K562 (cell line): ENCODE results near the gene HTT-AS. TPM values are rescaled to one million over a fixed set of nuclear protein-coding genes. Genes with fewer than 3 reads are reported as not detected.

Experiments used
- ATAC-seq: fragments of 200-7000 bp; cut with Tn5 transposase; 3 replicates; pipeline ENCODE4 v1.9.1; 2020; ENCODE audit warnings: moderate library complexity
- BruUV-seq: library from RNA; stranded (reverse); fragments of 400-500 nt; replicated peaks from 2 replicates; lab custom pipeline; 2021; lab: Mats Ljungman, UMichigan
- CTCF ChIA-PET: fragments of 300-600 bp; formaldehyde crosslinking; extraction: SDS; loops from one replicate; lab custom pipeline; 2021; ENCODE audit warnings: low intra/inter-chr PET ratio; lab: Yijun Ruan, JAX
- POLR2A ChIA-PET: fragments of 300-600, 350-650 bp; sonication (Branson Sonifier 250); formaldehyde crosslinking; extraction: SDS; loops from one replicate; lab custom pipeline; 2021; ENCODE audit warnings: antibody characterized with exemption, inconsistent platforms; lab: Yijun Ruan, JAX
- DNase-seq, 4 experiments: peaks; one replicate each; pipeline versions ENCODE4 v3.0.0 to v3.0.0-alpha.2; 2011 to 2018; ENCODE audit warnings: low spot score in 3 of 4, mixed read lengths in 3 of 4; ENCODE audit errors: extremely low read depth in 1 of 4
- FAIRE-seq: peaks from 2 replicates; lab custom pipeline; 2011; peaks lifted over from hg19 to GRCh38; lab: Jason Lieb, UNC
- H2AFZ ChIP-seq: 2 replicates; pipeline ENCODE4 v1.6.0; 2011; ENCODE audit warnings: low read depth, low read length, control low read depth, inconsistent platforms
- H3K27ac ChIP-seq: fragments of 200-600 bp; 3 replicates; pipeline ENCODE4 v1.8.0; 2011; ENCODE audit warnings: low read depth, mild to moderate bottlenecking, control low read depth, inconsistent platforms, low read length, moderate library complexity, mixed read lengths; ENCODE audit errors: extremely low read depth
- H3K27me3 ChIP-seq, 2 experiments: fragments of 300-600 bp in 1 of 2; 2 replicates in 1 of 2; 3 replicates in 1 of 2; pipeline versions ENCODE4 v1.6.0 to v1.8.0; 2011; ENCODE audit warnings: inconsistent platforms in 2 of 2, low read length in 2 of 2, mild to moderate bottlenecking in 1 of 2, mixed read lengths in 1 of 2, moderate library complexity in 1 of 2; ENCODE audit not compliant: control insufficient read depth in 2 of 2, insufficient read depth in 2 of 2
- H3K36me3 ChIP-seq: fragments of 300-600 bp; 3 replicates; pipeline ENCODE4 v1.8.0; 2011; ENCODE audit warnings: mild to moderate bottlenecking, low read length, inconsistent platforms; ENCODE audit not compliant: control insufficient read depth, insufficient read depth
- H3K4me1 ChIP-seq, 2 experiments: fragments of 200-600 bp in 1 of 2; replicated peaks in 1 of 2; 2 replicates in 1 of 2; 3 replicates in 1 of 2; pipeline versions ENCODE4 v1.5.1 to v1.8.0; 2011; ENCODE audit warnings: inconsistent platforms in 2 of 2, low read length in 2 of 2, mild to moderate bottlenecking in 1 of 2, mixed read lengths in 1 of 2, moderate library complexity in 1 of 2; ENCODE audit not compliant: control insufficient read depth in 2 of 2, insufficient read depth in 2 of 2
- H3K4me2 ChIP-seq: 2 replicates; pipeline ENCODE4 v1.6.1; 2011; ENCODE audit warnings: low read length, control low read depth, inconsistent platforms, mixed read lengths; ENCODE audit not compliant: insufficient read depth
- H3K4me3 ChIP-seq: fragments of 200-600 bp; sonication (generic), shearing (Covaris generic); 2 replicates; pipeline ENCODE4 v1.5.1; 2016; ENCODE audit warnings: control low read depth, inconsistent platforms
- H3K79me2 ChIP-seq: fragments of 200-600 bp; 3 replicates; pipeline ENCODE4 v1.8.0; 2011; ENCODE audit warnings: low read length, inconsistent platforms; ENCODE audit not compliant: control insufficient read depth, insufficient read depth
- H3K9ac ChIP-seq, 2 experiments: 2 replicates each; pipeline versions ENCODE4 v1.6.0 to v1.6.1; 2011; ENCODE audit warnings: low read depth in 2 of 2, low read length in 2 of 2, control low read depth in 1 of 2, inconsistent platforms in 1 of 2, mild to moderate bottlenecking in 1 of 2, mixed read lengths in 1 of 2; ENCODE audit not compliant: insufficient read depth in 1 of 2
- H3K9me1 ChIP-seq: one replicate; pipeline ENCODE4 v1.6.0; 2011; ENCODE audit warnings: inconsistent platforms, mild to moderate bottlenecking, low read length, moderate library complexity; ENCODE audit not compliant: control insufficient read depth, insufficient read depth
- H3K9me3 ChIP-seq: replicated peaks from 2 replicates; pipeline ENCODE4 v1.5.1; 2011; ENCODE audit warnings: low read depth, low read length, inconsistent platforms; ENCODE audit not compliant: control insufficient read depth, insufficient read depth
- H4K20me1 ChIP-seq: replicated peaks from 2 replicates; pipeline ENCODE4 v1.6.1; 2011; ENCODE audit warnings: low read length, inconsistent platforms, mixed read lengths; ENCODE audit not compliant: control insufficient read depth, insufficient read depth
- ELF1 ChIP-seq: fragments of 200-800 bp; sonication (Bioruptor generic); IDR thresholded peaks from 2 replicates; pipeline ENCODE4 v1.6.1; 2016; ENCODE audit warnings: missing genetic modification characterization, missing compliant biosample characterization
- HDAC8 ChIP-seq: fragments of 450-650 bp; IDR thresholded peaks from 2 replicates; pipeline ENCODE4 v1.6.1; 2016; ENCODE audit warnings: mild to moderate bottlenecking, missing genetic modification characterization, moderate library complexity, missing compliant biosample characterization
- HNRNPL ChIP-seq: fragments of 200-400 bp; formaldehyde crosslinking; IDR thresholded peaks from 2 replicates; pipeline ENCODE4 v1.6.1; 2017; ENCODE audit warnings: low read depth, mild to moderate bottlenecking, low read length
- KAT8 ChIP-seq: fragments of 450-650 bp; IDR thresholded peaks from 2 replicates; pipeline ENCODE4 v1.6.1; 2016; ENCODE audit warnings: low read depth, mild to moderate bottlenecking
- KHSRP ChIP-seq: fragments of 450-650 bp; IDR thresholded peaks from 2 replicates; pipeline ENCODE4 v1.6.1; 2017
- MTA1 ChIP-seq: fragments of 450-650 bp; IDR thresholded peaks from 2 replicates; pipeline ENCODE4 v1.6.1; 2017; ENCODE audit warnings: borderline replicate concordance
- NFE2L1 ChIP-seq: fragments of 450-650 bp; IDR thresholded peaks from 2 replicates; pipeline ENCODE4 v1.6.1; 2016; ENCODE audit warnings: missing genetic modification characterization, low read depth, mild to moderate bottlenecking, missing compliant biosample characterization, moderate library complexity, borderline replicate concordance
- NR2F6 ChIP-seq: fragments of 450-650 bp; formaldehyde crosslinking; IDR thresholded peaks from 2 replicates; pipeline ENCODE4 v1.4.0; 2020; ENCODE audit warnings: mild to moderate bottlenecking
- NR4A1 ChIP-seq, 2 experiments: fragments of 250-450 bp in 1 of 2; fragments of 450-650 bp in 1 of 2; sonication (Bioruptor Pico) in 1 of 2; IDR thresholded peaks; 2 replicates each; pipeline versions ENCODE4 v1.4.0 to v1.6.1; 2016 to 2020; ENCODE audit warnings: mild to moderate bottlenecking in 2 of 2, missing compliant biosample characterization in 1 of 2, missing genetic modification characterization in 1 of 2, moderate library complexity in 1 of 2
- PML ChIP-seq: IDR thresholded peaks from 2 replicates; pipeline ENCODE4 v1.6.1; 2012; ENCODE audit warnings: low read length, inconsistent platforms
- PTTG1 ChIP-seq: fragments of 450-650 bp; IDR thresholded peaks from 2 replicates; pipeline ENCODE4 v1.6.1; 2016; ENCODE audit warnings: low read depth, mild to moderate bottlenecking, missing genetic modification characterization, missing compliant biosample characterization
- SIN3A ChIP-seq, 2 experiments: fragments of 150-350 bp in 1 of 2; IDR thresholded peaks; 2 replicates each; pipeline ENCODE4 v1.6.1; 2011 to 2016; ENCODE audit warnings: borderline replicate concordance in 2 of 2, low read depth in 2 of 2, low read length in 2 of 2, mild to moderate bottlenecking in 2 of 2, moderate library complexity in 2 of 2; ENCODE audit not compliant: control insufficient read depth in 1 of 2
- SRSF1 ChIP-seq: fragments of 200-400 bp; formaldehyde crosslinking; IDR thresholded peaks from 2 replicates; pipeline ENCODE4 v1.6.1; 2017; ENCODE audit warnings: mild to moderate bottlenecking, low read depth, low read length, moderate library complexity
- ZNF165 ChIP-seq: fragments of 250-450 bp; sonication (Bioruptor Pico); IDR thresholded peaks from 2 replicates; pipeline ENCODE4 v1.4.0; 2020; ENCODE audit warnings: borderline replicate concordance
- ZNF384 ChIP-seq: IDR thresholded peaks from 2 replicates; pipeline ENCODE4 v1.6.1; 2012; ENCODE audit warnings: low read depth, low read length, improper control_type of control experiment
- ZNF778 ChIP-seq: fragments of 450-650 bp; formaldehyde crosslinking; IDR thresholded peaks from 2 replicates; pipeline ENCODE4 v1.4.0; 2020; ENCODE audit warnings: mild to moderate bottlenecking, moderate library complexity
- WGBS: fragments of 100-300 bp; shearing (Covaris generic); methylation state at CpG from one replicate; pipeline ENCODE4 v1.1.6; 2016; ENCODE audit warnings: low coverage, mixed read lengths; ENCODE audit not compliant: insufficient coverage; ENCODE audit errors: missing lambda C conversion rate; 5-methylcytosine and 5-hydroxymethylcytosine counted together
- in situ Hi-C: fragments of 300-500 bp; cut with MboI; formaldehyde crosslinking; loops from 4 replicates; pipeline ENCODE4 v1.15.0; 2018; ENCODE audit warnings: inconsistent platforms, mixed read lengths
- intact Hi-C: fragments of 100-400 bp; cut with micrococcal nuclease; formaldehyde crosslinking; loops from 2 replicates; pipeline ENCODE4 v1.14.2; 2022
- polyA plus RNA-seq, 8 experiments: library from polyadenylated mRNA; depleted of rRNA in 4 of 8; stranded (reverse) in 5 of 8; unstranded in 3 of 8; fragments of >200 nt; fragmentation: Nextera tagmentation in 2 of 8; fragmentation: Illumina TruSeq in 1 of 8; extraction: Ambion mirVana in 2 of 8; extraction: Trizol in 1 of 8; gene quantifications; 2 replicates each; pipeline versions ENCODE4 v1.2.1 to v1.2.3, GENCODE V29; 2011 to 2014; ENCODE audit warnings: inconsistent platforms in 1 of 8, missing spikeins in 1 of 8
- total RNA-seq, 7 experiments: library from RNA; depleted of rRNA in 6 of 7; stranded (reverse); fragments of >200 nt in 6 of 7; fragmentation: Illumina TruSeq in 2 of 7; extraction: Trizol in 2 of 7; gene quantifications; 2 replicates each; pipeline versions ENCODE4 v1.2.1 to v1.2.3, GENCODE V29; 2011 to 2021; ENCODE audit warnings: low replicate concordance in 1 of 7
- TF ChIP-seq, protein P1 (sequence below), 3 experiments: fragments of 200-800 bp in 1 of 3; sonication (Bioruptor generic) in 1 of 3; sonication (generic) in 1 of 3; formaldehyde crosslinking in 1 of 3; IDR thresholded peaks; 2 replicates each; pipeline versions ENCODE4 v1.6.1 to v1.8.0; 2016 to 2022; ENCODE audit warnings: mild to moderate bottlenecking in 2 of 3, missing compliant biosample characterization in 2 of 3, missing genetic modification characterization in 2 of 3, missing genetic modification reagents in 1 of 3
- TF ChIP-seq, protein P2 (sequence below): fragments of 450-650 bp; IDR thresholded peaks from 2 replicates; pipeline ENCODE4 v1.6.1; 2016; ENCODE audit warnings: antibody characterized with exemption

HTT-AS gene
- total and polyA plus RNA-seq, 9 of the 15 experiments (the other 6 are each of a cell fraction or from before 2014, with no cell fraction given), result not detected

DNA sequence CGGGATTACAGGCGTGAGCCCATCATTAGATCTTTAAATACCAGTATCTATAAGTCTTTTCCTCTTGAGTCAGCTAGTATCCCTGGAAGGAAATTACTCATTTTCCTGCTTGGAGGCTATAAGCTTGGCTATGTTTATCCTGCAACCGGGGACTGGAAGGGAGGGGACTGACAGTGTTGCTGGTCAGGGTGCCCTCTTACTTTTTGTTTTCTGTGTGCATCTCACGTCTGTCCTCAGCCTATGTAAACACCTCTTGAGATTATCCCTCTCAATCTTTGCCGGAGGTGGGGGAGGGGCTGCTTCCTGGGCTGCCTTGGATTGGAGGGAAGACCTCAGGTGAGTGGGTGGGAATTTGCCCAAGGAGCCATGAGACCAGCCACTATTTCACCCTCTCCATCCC is 37.1 kb upstream of the HTT-AS start:
- no peak overlapping the region for H3K4me2 ChIP-seq
- no peak for TF ChIP-seq MTA1
- no peak for TF ChIP-seq SIN3A (IDR thresholded peaks at IDR 0.05; ENCODE audit: borderline replicate concordance in 2 of 2, control insufficient read depth in 1 of 2, low read depth in 2 of 2, low read length in 2 of 2)
- no peak for TF ChIP-seq NFE2L1
- no peak for TF ChIP-seq NR2F6 (CRISPR knock-in tag)
- TF ChIP-seq, protein P1, sequence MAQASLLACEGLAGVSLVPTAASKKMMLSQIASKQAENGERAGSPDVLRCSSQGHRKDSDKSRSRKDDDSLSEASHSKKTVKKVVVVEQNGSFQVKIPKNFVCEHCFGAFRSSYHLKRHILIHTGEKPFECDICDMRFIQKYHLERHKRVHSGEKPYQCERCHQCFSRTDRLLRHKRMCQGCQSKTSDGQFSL (CRISPR knock-in tag; IDR thresholded peaks at IDR 0.05), result no peak
- TF ChIP-seq, protein P1 (tag; IDR thresholded peaks at IDR 0.05), result no peak
- TF ChIP-seq SRSF1, result no peak
- no peak for TF ChIP-seq KAT8
- no peak for TF ChIP-seq NR4A1 (CRISPR knock-in tag; IDR thresholded peaks at IDR 0.05)
- TF ChIP-seq NR4A1 (tag; IDR thresholded peaks at IDR 0.05), result no peak
- no peak for TF ChIP-seq ELF1
- no peak for TF ChIP-seq ZNF778
- TF ChIP-seq PTTG1 (tag), result no peak
- no peak for TF ChIP-seq ZNF384
- TF ChIP-seq ZNF165 (CRISPR knock-in tag), result no peak
- TF ChIP-seq HNRNPL, result no peak
- no peak for TF ChIP-seq PML
- TF ChIP-seq KHSRP, result no peak
- TF ChIP-seq, protein P2, sequence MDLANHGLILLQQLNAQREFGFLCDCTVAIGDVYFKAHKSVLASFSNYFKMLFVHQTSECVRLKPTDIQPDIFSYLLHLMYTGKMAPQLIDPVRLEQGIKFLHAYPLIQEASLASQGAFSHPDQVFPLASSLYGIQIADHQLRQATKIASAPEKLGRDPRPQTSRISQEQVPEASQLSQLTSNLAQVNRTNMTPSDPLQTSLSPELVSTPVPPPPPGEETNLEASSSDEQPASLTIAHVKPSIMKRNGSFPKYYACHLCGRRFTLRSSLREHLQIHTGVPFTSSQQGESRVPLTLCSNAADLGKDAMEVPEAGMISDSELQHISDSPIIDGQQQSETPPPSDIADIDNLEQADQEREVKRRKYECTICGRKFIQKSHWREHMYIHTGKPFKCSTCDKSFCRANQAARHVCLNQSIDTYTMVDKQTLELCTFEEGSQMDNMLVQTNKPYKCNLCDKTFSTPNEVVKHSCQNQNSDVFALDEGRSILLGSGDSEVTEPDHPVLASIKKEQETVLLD, result no peak
- no peak for TF ChIP-seq HDAC8 (tag)
- H3K79me2 ChIP-seq, result no peaks in the 10 kb centered on the region
- BruUV-seq, result no TSS peak
- DNase-seq (no peak), ATAC-seq (no peak), FAIRE-seq (no peak)
- H3K4me3 ChIP-seq, result no peak overlapping the region
- 84% methylated on average over 4 of the region's 5 CpGs for WGBS
- in situ Hi-C loops (no loop called here), intact Hi-C loops (no loop called here)
- no peaks in the 10 kb centered on the region for H3K9me3 ChIP-seq
- H2AFZ ChIP-seq, result no peak overlapping the region
- POLR2A ChIA-PET, result no interaction called here
- no peaks in the 10 kb centered on the region; a peak in 1 of 5 replicates for H3K27me3 ChIP-seq
- H3K4me1 ChIP-seq, result no peaks in the 10 kb centered on the region; a peak in 1 of 5 replicates
- H3K36me3 ChIP-seq, result peaks cover 60% of the 10 kb centered on the region
- no peaks in the 10 kb centered on the region for H4K20me1 ChIP-seq
- CTCF ChIA-PET, result no interaction called here
- H3K9me1 ChIP-seq, result peaks cover 4% of the 10 kb centered on the region
- H3K27ac ChIP-seq, result no peak overlapping the region
- H3K9ac ChIP-seq, result no peak overlapping the region
